Suprapubic skin (tissue), 4 donors: ENCODE results near the gene PTX4. TPM values are rescaled to one million over a fixed set of nuclear protein-coding genes. Genes with fewer than 3 reads are reported as not detected.

Source experiments
- DNase-seq, 2 donors: peaks; one replicate each; pipeline ENCODE4 v3.0.0-alpha.2; 2019; ENCODE audit warnings: low spot score in 2 of 2
- H3K27ac ChIP-seq: fragments of 200-600 bp; sonication (generic); one replicate; pipeline ENCODE4 v1.5.1; 2019
- H3K27me3 ChIP-seq: fragments of 200-600 bp; sonication (generic); one replicate; pipeline ENCODE4 v1.5.1; 2019
- H3K36me3 ChIP-seq: fragments of 200-600 bp; sonication (generic); one replicate; pipeline ENCODE4 v1.5.1; 2019
- H3K4me1 ChIP-seq: fragments of 200-600 bp; sonication (generic); one replicate; pipeline ENCODE4 v1.5.1; 2019
- H3K4me3 ChIP-seq: fragments of 200-600 bp; sonication (generic); one replicate; pipeline ENCODE4 v1.5.1; 2019; ENCODE audit warnings: mild to moderate bottlenecking
- H3K9me3 ChIP-seq: fragments of 200-600 bp; sonication (generic); one replicate; pipeline ENCODE4 v1.5.1; 2019
- CTCF ChIP-seq, 2 donors: fragments of 200-600 bp in 1 of 2; fragments of 450-650 bp in 1 of 2; sonication (generic) in 1 of 2; IDR thresholded peaks; one replicate each; pipeline ENCODE4 v1.5.1; 2016 to 2019; ENCODE audit warnings: antibody characterized with exemption in 2 of 2, mild to moderate bottlenecking in 1 of 2, moderate library complexity in 1 of 2
- EP300 ChIP-seq: sonication (generic); formaldehyde crosslinking; IDR thresholded peaks from one replicate; pipeline ENCODE4 v1.6.1; 2017; ENCODE audit warnings: antibody characterized with exemption
- POLR2A ChIP-seq, 2 donors: fragments of 450-650 bp; IDR thresholded peaks; one replicate each; pipeline ENCODE4 v1.6.1; 2017; ENCODE audit warnings: antibody characterized with exemption in 2 of 2, mild to moderate bottlenecking in 2 of 2, moderate library complexity in 2 of 2
- POLR2AphosphoS5 ChIP-seq, 3 donors: sonication (generic); formaldehyde crosslinking; IDR thresholded peaks; one replicate each; pipeline ENCODE4 v1.6.1; 2017; ENCODE audit warnings: antibody characterized with exemption in 3 of 3
- WGBS: methylation state at CpG from one replicate; pipeline ENCODE4 v1.1.5; 2018; 5-methylcytosine and 5-hydroxymethylcytosine counted together
- total RNA-seq, 4 donors: library from RNA; depleted of rRNA; stranded (reverse); fragments of >200 nt; gene quantifications; one replicate each; pipeline ENCODE4 v1.1.0, GENCODE V29; 2016

PTX4 gene
- total RNA-seq, 4 donors from 2014 or later, result not detected

GRCh38 chr16:1528921-1529537 is 40.3 kb upstream of the PTX4 start:
- Histone ChIP-seq H3K4me1 (peaks cover 66% of the 10 kb centered on the region), H3K27ac (no peak overlapping the region), H3K36me3 (peaks cover 5% of the 10 kb centered on the region), H3K9me3 (no peaks in the 10 kb centered on the region), H3K4me3 (no peak overlapping the region), H3K27me3 (no peaks in the 10 kb centered on the region)
- no peak for DNase-seq
- TF ChIP-seq POLR2AphosphoS5 (IDR thresholded peaks at IDR 0.05), result no peak
- no peak for TF ChIP-seq CTCF (IDR thresholded peaks at IDR 0.05)
- TF ChIP-seq EP300, result no peak
- no peak for TF ChIP-seq POLR2A (IDR thresholded peaks at IDR 0.05)
- WGBS, result 59% methylated on average over 11 of the region's 29 CpGs

- WGBS, result 57% methylated on average over 10 of the region's 42 CpGs
- no peak for DNase-seq
- TF ChIP-seq POLR2A (IDR thresholded peaks at IDR 0.05) (no peak), CTCF (IDR thresholded peaks at IDR 0.05) (no peak), EP300 (no peak), POLR2AphosphoS5 (IDR thresholded peaks at IDR 0.05) (no peak)
- Histone ChIP-seq H3K4me1 (peaks cover 57% of the 10 kb centered on the region), H3K4me3 (no peak overlapping the region), H3K9me3 (no peaks in the 10 kb centered on the region), H3K36me3 (peaks cover 12% of the 10 kb centered on the region), H3K27ac (no peak overlapping the region), H3K27me3 (no peaks in the 10 kb centered on the region)
Measured at GRCh38 chr16:1527836-1528811, 39.4 kb upstream of the PTX4 start.

GRCh38 chr16:1526608-1527555 is 38.1 kb upstream of the PTX4 start:
- Histone ChIP-seq H3K4me3 (no peak overlapping the region), H3K36me3 (peaks cover 17% of the 10 kb centered on the region), H3K27ac (no peak overlapping the region), H3K4me1 (peaks cover 45% of the 10 kb centered on the region), H3K27me3 (no peaks in the 10 kb centered on the region), H3K9me3 (no peaks in the 10 kb centered on the region)
- whole genome bisulfite sequencing, result 93% methylated on average over 27 of the region's 38 CpGs
- no peak for TF ChIP-seq POLR2A (IDR thresholded peaks at IDR 0.05)
- no peak for TF ChIP-seq POLR2AphosphoS5 (IDR thresholded peaks at IDR 0.05)
- TF ChIP-seq EP300, result no peak
- TF ChIP-seq CTCF (IDR thresholded peaks at IDR 0.05), result no peak
- DNase-seq, result no peak

GRCh38 chr16:1525871-1526607 is 37.3 kb upstream of the PTX4 start:
- Histone ChIP-seq H3K27me3 (no peaks in the 10 kb centered on the region), H3K4me1 (peaks cover 36% of the 10 kb centered on the region), H3K4me3 (no peak overlapping the region), H3K9me3 (no peaks in the 10 kb centered on the region), H3K36me3 (peaks cover 17% of the 10 kb centered on the region), H3K27ac (no peak overlapping the region)
- 92% methylated on average over 39 of the region's 44 CpGs for WGBS
- no peak for TF ChIP-seq POLR2AphosphoS5 (IDR thresholded peaks at IDR 0.05)
- TF ChIP-seq EP300, result no peak
- TF ChIP-seq POLR2A (IDR thresholded peaks at IDR 0.05), result no peak
- TF ChIP-seq CTCF (IDR thresholded peaks at IDR 0.05), result no peak
- no peak for DNase-seq
